DMS79 treated with DMSO at 0.1 percent for 48 hours (cell line): ENCODE results near the gene NAA35.
"Not testable (repeated sequence)": the region's sequence is repeated elsewhere in the genome, so short reads cannot be mapped to it uniquely, and the experiment has no call there.

Experiments
- DNase-seq: peaks from one replicate; lab custom pipeline; 2025; lab: John Stamatoyannopoulos, UW

NAA35 gene

DNA sequence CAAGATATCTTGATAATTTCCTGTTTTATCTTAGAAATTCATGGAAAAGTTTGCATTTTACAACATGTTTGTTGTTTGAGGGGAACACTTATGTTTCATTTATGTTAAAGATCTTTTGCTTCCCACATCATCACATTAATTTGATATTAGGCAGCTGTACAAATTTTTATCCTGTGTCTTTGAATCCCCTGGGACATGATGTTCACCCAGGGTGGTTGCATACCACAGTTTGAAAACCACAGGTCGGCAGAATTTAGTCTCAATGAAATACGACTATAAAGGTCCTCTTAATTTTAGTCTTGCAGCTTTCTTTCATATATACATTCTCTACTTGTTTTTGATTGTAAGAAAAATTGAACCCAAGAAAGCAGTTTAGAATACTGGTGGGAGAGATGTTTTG lies 3.7 kb downstream of the NAA35 start:
- no peak for DNase-seq

DNA sequence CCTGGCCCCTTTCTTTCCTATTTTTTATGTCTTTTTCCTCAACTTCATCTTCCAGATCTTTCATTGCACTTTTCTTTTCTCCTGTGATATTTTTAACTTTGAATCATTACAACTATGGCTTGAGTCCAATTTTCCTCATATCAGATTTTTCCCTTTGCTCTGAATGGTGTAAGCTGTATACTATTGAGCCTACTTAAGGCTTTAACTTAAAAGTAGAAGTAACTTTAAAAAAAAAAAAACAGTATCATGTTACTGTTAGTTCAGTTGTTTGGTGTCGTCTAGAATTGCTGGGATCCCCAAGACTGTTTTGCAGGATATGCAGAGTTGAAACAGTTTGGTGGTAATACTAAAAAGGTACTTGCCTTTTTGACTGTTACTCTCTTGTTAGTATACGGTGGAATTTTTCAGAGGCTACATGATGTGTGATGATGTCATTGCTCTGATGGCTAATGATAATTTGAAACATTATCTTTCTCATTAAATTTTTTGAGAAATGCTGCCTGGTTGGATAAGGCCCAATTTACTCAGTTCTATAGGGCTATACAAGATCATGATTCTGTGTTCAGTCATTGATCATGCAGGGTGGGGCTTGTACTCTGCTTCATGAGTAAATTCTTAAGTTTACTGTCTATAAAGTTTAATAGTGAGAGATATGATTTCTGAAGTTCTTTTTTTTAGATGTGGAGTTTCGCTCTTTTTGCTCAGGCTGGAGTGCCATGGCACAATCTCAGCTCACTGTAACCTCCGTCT lies 8.8 kb downstream of the NAA35 start:
- no peak for DNase-seq

- DNase-seq: no peak
These were observed 19.0 kb downstream of the NAA35 start for GRCh38 chr9:85959955-85960354.

GRCh38 chr9:85960688-85961093 lies 19.7 kb downstream of the NAA35 start:
- no peak for DNase-seq

- no peak for DNase-seq
These were observed 23.6 kb downstream of the NAA35 start for GRCh38 chr9:85964526-85964925.

- no peak for DNase-seq
These were observed 24.0 kb downstream of the NAA35 start for GRCh38 chr9:85964949-85965348.

DNA sequence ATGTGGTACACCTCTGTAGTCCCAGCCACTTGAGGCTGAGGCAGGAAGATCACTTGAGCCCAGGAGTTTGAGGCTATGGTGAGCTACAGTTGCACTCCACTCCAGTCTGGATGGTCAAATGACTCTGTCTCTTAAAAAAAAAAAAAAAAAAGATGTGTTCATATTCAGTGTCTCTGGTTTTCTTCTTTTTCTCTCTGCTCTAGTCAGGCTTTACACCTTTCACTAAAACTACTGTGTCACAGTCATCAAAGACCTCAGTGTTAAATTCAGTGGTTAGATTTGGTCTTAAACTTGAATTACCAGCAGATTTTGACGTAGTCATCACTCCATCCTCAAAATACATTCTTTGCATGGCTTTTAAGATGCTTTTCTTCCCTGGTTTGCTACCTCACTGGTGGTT lies 28.8 kb downstream of the NAA35 start:
- DNase-seq: no peak

DNA sequence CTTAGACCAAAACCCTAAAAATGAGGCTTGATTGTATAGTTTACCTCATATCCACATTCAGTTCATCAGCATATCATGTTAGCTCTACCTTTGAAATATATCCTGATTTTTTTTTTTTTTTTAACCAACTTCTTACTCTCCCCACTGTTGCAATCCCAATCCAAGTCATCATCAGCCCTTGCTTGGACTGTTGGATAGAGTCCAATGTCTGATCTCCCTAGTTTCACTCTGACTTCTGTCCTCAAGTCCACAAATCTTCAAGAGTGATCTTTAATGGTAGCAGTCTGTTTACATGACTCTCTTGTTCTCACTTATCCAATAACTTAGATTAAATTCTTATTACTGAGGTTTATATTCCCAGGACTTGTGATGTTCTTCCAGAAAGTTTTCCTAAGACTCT lies 30.8 kb downstream of the NAA35 start:
- DNase-seq: no peak

- DNase-seq: no peak
These were observed 32.3 kb downstream of the NAA35 start for GRCh38 chr9:85973238-85973637.

DNA sequence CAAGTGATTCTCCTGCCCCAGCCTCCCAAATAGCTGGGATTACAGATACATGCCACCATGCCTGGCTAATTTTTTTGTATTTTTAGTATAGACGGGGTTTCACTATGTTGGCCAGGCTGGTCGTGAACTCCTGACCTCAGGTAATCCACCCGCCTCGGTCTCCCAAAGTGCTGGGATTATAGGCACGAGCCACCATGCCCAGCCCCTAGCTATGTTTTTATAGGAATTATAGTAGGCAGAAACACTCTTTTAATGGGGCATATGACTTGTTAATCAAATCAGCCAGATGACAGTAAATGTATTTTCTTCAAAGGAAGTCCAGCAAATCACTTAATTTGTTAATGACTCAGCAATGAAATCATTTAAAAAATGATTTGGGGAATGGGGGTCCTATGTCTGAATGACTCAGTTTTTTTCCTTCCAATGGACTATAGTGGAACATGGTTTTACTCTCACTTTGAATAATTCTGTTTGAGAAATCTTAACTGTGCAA lies 33.2 kb downstream of the NAA35 start:
- not testable (repeated sequence) for DNase-seq

DNA sequence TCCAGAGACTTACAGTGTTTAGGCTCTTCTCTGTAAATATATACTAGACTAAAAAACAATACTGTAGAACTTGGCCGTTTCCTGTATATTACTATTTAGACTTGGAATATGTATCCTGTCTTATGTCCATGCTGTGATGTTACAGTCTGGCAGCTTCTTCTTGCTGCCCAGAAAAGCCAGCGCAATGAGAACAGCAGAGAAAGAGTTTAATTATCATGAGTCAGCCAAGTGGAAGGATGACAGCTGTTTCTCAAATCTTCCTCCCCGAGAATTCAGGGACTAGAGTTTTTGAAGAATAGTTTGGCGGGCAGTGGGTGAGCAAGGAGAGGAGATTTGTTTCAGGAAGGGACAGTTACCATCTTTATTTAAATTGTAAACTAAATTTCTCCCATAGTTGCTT lies 37.5 kb downstream of the NAA35 start:
- DNase-seq: no peak

DNA sequence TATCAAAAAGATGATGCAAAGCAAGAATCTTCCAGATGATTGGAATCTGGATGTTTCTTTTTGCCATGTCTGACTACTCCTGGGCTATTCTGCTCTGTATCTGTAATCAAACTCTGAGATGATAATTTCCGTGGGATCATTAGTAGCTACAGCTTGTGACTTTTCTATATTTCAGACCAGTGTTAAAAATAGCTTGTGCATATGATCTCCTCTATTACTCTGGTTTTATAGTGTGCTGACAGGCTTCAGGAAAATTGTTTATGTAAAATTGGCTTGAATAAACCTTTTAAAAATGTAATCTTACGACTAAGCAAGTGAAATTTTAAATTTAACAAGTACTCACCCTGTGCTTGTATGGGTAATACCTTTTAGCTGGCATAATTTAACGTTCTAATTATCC lies 40.4 kb downstream of the NAA35 start:
- DNase-seq: no peak

GRCh38 chr9:85984457-85984856 lies 43.5 kb downstream of the NAA35 start:
- no peak for DNase-seq

- DNase-seq: no peak
These were observed 46.3 kb downstream of the NAA35 start for GRCh38 chr9:85987236-85987635.

DNA sequence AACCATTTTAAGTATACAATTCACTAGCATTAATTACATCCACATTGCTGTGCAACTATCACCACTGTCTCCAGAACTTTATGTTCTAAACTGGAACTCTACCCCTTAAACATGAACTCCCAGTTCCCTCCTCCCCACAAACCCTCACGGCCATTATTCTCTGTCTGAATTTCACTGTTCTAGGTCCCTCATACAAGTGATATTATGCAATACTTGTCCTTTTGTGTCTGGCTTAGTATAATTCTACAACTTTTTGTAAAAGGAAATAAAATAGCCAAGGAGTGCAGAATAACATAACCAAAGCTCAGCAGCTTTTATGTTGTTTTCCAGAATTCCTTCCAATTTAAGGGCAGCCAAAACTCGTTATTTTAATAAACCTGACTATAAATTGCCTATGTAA lies 53.2 kb downstream of the NAA35 start:
- DNase-seq: no peak

DNA sequence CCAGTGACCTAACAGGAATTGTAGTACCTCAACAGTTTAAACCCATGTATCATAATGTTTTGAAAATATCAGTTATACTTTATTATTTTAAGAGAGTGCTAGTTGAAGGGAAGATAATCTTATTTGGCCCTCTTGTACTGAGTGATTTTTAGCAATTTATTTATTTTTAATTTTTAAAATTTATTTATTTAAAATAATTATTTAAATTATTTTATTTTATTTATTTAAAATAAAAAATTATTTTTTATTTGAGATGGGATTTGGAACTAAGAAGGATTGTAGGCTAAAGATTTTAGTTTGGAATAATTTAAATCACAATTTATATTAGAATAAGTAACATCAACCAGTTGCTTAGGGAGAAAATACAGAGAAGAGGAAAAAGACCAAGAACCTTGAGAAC lies 54.2 kb downstream of the NAA35 start:
- DNase-seq: no peak

- DNase-seq: no peak
These were observed 54.7 kb downstream of the NAA35 start for GRCh38 chr9:85995599-85995998.

DNA sequence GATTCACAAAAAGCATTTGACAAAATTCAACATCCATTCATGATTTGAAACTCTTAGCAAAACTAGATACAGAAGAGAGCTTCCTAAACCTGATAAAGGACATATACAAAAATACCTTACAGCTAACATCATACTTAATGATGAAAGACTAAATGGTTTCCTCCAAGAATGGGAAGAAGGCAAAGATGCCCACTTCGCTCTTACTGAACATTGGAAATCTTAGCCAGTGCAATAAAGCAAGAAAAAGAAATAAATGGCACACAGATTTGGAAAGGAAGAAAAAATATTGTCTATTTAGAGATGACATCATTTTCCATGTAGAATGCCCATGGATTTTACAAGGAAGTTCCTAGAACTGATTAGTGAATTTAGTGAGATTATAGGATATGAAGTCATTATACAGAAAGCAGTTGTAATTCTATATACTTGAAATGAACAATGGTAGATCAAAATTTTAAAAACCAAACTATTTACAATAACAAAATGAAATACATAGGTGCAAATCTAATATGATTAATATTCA lies 64.4 kb downstream of the NAA35 start:
- DNase-seq: no peak

- DNase-seq: no peak
These were observed 68.2 kb downstream of the NAA35 start for GRCh38 chr9:86009133-86009532.

GRCh38 chr9:86020731-86021130 lies 79.8 kb downstream of the NAA35 start:
- no peak for DNase-seq

DNA sequence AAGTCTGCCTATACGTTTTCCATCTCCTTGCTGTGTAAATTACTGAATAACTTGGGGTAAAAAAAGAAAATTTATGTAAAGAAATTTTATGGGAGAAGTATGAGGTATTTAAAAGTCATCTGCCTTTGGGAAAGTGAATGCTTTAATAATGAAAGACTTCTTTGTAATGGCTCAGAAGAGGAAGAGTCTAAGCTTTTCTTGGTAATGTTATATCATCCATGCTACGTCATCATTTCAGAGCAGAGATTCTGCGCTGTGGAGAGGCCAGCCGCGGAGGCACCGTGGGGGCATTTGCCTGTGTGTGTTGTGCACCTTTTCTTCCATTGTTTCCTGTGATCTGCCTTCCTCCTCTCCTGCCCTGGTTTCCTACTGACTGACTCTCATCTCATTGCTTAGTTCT lies 80.2 kb downstream of the NAA35 start:
- DNase-seq: no peak

DNA sequence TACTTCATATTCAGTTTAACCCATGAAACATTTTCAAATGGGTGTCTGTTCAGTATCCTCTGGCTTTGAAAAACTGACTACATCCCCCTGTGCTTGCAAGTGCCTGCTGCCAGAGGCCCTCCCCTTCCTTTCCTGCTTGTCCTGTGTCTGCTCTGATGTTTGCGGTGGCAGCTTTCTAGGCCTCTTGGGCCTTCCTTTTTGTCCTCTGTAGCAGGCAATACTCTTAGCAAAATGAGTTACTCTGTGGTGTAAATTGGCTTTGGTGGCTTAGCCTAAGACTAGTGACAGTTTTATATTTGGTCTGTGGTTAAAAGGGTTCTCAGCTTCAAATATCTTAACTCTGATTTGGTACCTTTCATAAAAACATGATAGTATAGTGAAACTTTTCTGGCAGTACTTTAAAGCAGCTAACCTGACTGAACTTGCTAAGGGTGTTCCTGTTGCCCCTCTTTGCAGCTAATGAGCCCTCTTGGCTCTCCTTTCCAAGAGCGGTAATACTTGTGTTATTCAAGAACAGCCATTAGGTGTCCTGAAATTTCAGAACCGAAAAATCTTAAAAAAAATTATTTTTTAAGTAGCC lies 81.8 kb downstream of the NAA35 start:
- no peak for DNase-seq

DNA sequence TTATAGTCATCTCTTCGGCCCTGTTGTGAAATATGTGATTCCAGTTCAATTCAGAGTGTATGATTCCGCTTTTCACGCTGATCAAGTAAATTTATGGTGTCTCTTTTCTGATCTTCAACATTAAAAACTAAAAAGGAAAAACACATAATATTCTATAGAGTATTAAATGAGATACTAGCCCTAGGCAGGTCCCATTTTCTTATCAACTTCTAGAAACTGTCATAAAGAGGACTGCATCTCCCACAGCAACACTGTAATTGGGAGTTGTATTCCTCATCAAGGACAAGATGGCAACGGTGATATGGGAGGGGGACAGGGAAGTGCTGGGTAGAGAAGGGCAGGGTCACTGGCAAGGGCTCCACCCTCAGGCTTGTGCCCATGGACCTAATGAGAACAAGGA lies 86.8 kb downstream of the NAA35 start:
- no peak for DNase-seq
